ENCODE measurements around the gene RRAD.

GRCh38 chr16:66916518-66916917 is 8.8 kb downstream of the RRAD start:
- no peak for TF ChIP-seq CTCF (IDR thresholded peaks at IDR 0.05; ENCODE audit: poor library complexity, severe bottlenecking)
- no peak for TF ChIP-seq EP300 (conservative IDR thresholded peaks at IDR 0.05; ENCODE audit: poor library complexity, severe bottlenecking)
- no peak for TF ChIP-seq EZH2 (IDR thresholded peaks at IDR 0.05; ENCODE audit: borderline replicate concordance, insufficient read depth, low read length, poor library complexity, severe bottlenecking)
- TF ChIP-seq RAD21 (conservative IDR thresholded peaks at IDR 0.05): no peak
